KMS-11 (cell line): ENCODE results near the gene DNAJC13.

Experiments used
- H2AFZ ChIP-seq: fragments of 200-600 bp; sonication (generic); 2 replicates; pipeline ENCODE4 v1.6.1; 2016; ENCODE audit warnings: antibody characterized with exemption, mixed run types, low read depth
- H3K27ac ChIP-seq: fragments of 200-600 bp; sonication (generic); 2 replicates; pipeline ENCODE4 v1.6.1; 2016; ENCODE audit warnings: mild to moderate bottlenecking, mixed run types
- H3K27me3 ChIP-seq: fragments of 200-600 bp; sonication (generic); 2 replicates; pipeline ENCODE4 v1.6.1; 2017; ENCODE audit warnings: mild to moderate bottlenecking, low read depth, mixed run types, moderate library complexity; ENCODE audit not compliant: insufficient read depth
- H3K36me3 ChIP-seq: fragments of 200-600 bp; sonication (generic); 2 replicates; pipeline ENCODE4 v1.6.1; 2017; ENCODE audit warnings: mild to moderate bottlenecking, mixed run types; ENCODE audit not compliant: insufficient read depth
- H3K4me1 ChIP-seq: fragments of 200-600 bp; sonication (generic); 2 replicates; pipeline ENCODE4 v1.6.1; 2016; ENCODE audit warnings: mild to moderate bottlenecking, low read depth, mixed run types; ENCODE audit not compliant: poor library complexity, severe bottlenecking
- H3K4me2 ChIP-seq: fragments of 200-600 bp; sonication (generic); 2 replicates; pipeline ENCODE4 v1.7.0; 2016; ENCODE audit warnings: mild to moderate bottlenecking, mixed run types
- H3K4me3 ChIP-seq: fragments of 200-600 bp; sonication (generic); IDR thresholded peaks from 2 replicates; pipeline ENCODE4 v1.6.1; 2017; ENCODE audit warnings: low read depth, low read length, mixed read lengths; ENCODE audit not compliant: insufficient read depth
- H3K79me2 ChIP-seq: fragments of 200-600 bp; sonication (generic); 2 replicates; pipeline ENCODE4 v1.6.1; 2016; ENCODE audit warnings: low read depth, mixed run types; ENCODE audit not compliant: insufficient read depth
- H3K9ac ChIP-seq: fragments of 200-600 bp; sonication (generic); 2 replicates; pipeline ENCODE4 v1.6.1; 2016; ENCODE audit warnings: mild to moderate bottlenecking, mixed run types
- H4K20me1 ChIP-seq: fragments of 200-600 bp; sonication (generic); 2 replicates; pipeline ENCODE4 v1.6.1; 2016; ENCODE audit warnings: mild to moderate bottlenecking, mixed run types; ENCODE audit not compliant: insufficient read depth
- CTCF ChIP-seq: fragments of 200-600 bp; sonication (generic); conservative IDR thresholded peaks from 2 replicates; pipeline ENCODE4 v1.6.1; 2017; ENCODE audit warnings: low read depth, mild to moderate bottlenecking, antibody characterized with exemption, low read length, moderate library complexity, mixed read lengths

Gene DNAJC13

GRCh38 chr3:132542577-132542976, 125.3 kb downstream of the DNAJC13 start:
- Histone ChIP-seq H4K20me1 (no peaks in the 10 kb centered on the region), H2AFZ (no peak overlapping the region), H3K36me3 (no peaks in the 10 kb centered on the region), H3K4me2 (no peak overlapping the region), H3K27me3 (no peaks in the 10 kb centered on the region), H3K9ac (no peak overlapping the region), H3K79me2 (no peaks in the 10 kb centered on the region), H3K4me1 (peaks cover 4% of the 10 kb centered on the region), H3K4me3 (no peak overlapping the region), H3K27ac (no peak overlapping the region)
- TF ChIP-seq CTCF: no peak

- Histone ChIP-seq H3K4me1 (peaks cover 6% of the 10 kb centered on the region), H2AFZ (no peak overlapping the region), H4K20me1 (no peaks in the 10 kb centered on the region), H3K79me2 (no peaks in the 10 kb centered on the region), H3K27me3 (no peaks in the 10 kb centered on the region), H3K4me3 (no peak overlapping the region), H3K4me2 (no peak overlapping the region), H3K36me3 (no peaks in the 10 kb centered on the region), H3K9ac (no peak overlapping the region), H3K27ac (no peak overlapping the region)
- no peak for TF ChIP-seq CTCF
These were observed 125.9 kb downstream of the DNAJC13 start for GRCh38 chr3:132543011-132543739.

GRCh38 chr3:132544130-132544529, 126.8 kb downstream of the DNAJC13 start:
- H3K27ac ChIP-seq: no peak overlapping the region
- no peaks in the 10 kb centered on the region for H3K79me2 ChIP-seq
- H3K9ac ChIP-seq: no peak overlapping the region

GRCh38 chr3:132545471-132545870, 128.2 kb downstream of the DNAJC13 start:
- Histone ChIP-seq H3K79me2 (no peaks in the 10 kb centered on the region), H3K4me1 (peaks cover 29% of the 10 kb centered on the region), H2AFZ (no peak overlapping the region), H3K4me2 (no peak overlapping the region), H3K4me3 (no peak overlapping the region), H3K9ac (no peak overlapping the region), H3K36me3 (no peaks in the 10 kb centered on the region), H4K20me1 (no peaks in the 10 kb centered on the region), H3K27ac (no peak overlapping the region), H3K27me3 (no peaks in the 10 kb centered on the region)
- TF ChIP-seq CTCF: no peak

More at GRCh38 chr3:132544130-132544529, 126.8 kb downstream of the DNAJC13 start:
- H3K4me3 ChIP-seq: no peak overlapping the region
- no peak overlapping the region for H3K4me2 ChIP-seq
- H3K4me1 ChIP-seq: peaks cover 16% of the 10 kb centered on the region
- no peaks in the 10 kb centered on the region for H4K20me1 ChIP-seq
- H3K36me3 ChIP-seq: no peaks in the 10 kb centered on the region
- H2AFZ ChIP-seq: no peak overlapping the region
- H3K27me3 ChIP-seq: no peaks in the 10 kb centered on the region
- TF ChIP-seq CTCF: no peak
